Daoy (cell line): ENCODE results near the gene TMEM225B. TPM values are rescaled to one million over a fixed set of nuclear protein-coding genes. Genes with fewer than 3 reads are reported as not detected.
"Not testable (repeated sequence)": the region's sequence is repeated elsewhere in the genome, so short reads cannot be mapped to it uniquely, and the experiment has no call there.

Source experiments
- DNase-seq: peaks from one replicate; pipeline ENCODE4 v3.0.0-alpha.2; 2015; ENCODE audit warnings: low read depth
- total RNA-seq: library from RNA; depleted of rRNA; stranded (reverse); fragments of >200 nt; shearing (Covaris generic); gene quantifications from 2 replicates; pipeline ENCODE4 v1.2.3, GENCODE V29; 2014

The TMEM225B gene
- total RNA-seq, 1 experiment from 2014 or later: 0.69 TPM

DNA sequence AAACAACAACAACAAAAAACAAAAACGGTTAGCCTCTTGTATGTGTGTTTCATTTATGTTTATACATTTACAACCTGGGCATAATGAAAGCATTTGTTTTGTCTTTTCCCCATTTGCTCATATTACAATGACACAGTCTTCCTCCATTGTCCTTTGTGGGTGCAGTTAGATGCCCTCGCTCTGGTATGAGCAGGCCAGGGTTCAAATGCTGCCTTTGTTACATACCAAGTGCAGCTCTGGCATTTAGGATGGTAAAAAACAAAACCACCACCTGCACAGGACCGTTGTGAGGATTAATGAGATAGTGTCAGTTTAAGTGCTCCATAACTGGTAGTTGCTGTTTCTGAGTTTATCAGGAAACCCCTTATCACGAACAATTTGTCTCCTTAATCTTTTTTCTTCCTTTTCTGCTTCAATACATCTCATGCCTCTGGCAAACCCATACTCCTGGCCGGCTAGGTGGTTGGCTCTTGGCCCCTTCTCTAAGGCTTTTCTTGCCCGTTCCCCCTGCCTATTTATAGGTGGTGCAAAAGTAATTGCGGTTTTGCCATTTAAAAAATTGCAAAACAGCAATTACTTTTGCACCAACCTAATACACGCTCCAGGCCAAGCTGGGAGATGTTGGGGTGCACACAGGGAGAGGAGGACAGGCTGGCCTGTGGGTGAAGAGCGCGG, 18.6 kb upstream of the TMEM225B start:
- no peak for DNase-seq

DNA sequence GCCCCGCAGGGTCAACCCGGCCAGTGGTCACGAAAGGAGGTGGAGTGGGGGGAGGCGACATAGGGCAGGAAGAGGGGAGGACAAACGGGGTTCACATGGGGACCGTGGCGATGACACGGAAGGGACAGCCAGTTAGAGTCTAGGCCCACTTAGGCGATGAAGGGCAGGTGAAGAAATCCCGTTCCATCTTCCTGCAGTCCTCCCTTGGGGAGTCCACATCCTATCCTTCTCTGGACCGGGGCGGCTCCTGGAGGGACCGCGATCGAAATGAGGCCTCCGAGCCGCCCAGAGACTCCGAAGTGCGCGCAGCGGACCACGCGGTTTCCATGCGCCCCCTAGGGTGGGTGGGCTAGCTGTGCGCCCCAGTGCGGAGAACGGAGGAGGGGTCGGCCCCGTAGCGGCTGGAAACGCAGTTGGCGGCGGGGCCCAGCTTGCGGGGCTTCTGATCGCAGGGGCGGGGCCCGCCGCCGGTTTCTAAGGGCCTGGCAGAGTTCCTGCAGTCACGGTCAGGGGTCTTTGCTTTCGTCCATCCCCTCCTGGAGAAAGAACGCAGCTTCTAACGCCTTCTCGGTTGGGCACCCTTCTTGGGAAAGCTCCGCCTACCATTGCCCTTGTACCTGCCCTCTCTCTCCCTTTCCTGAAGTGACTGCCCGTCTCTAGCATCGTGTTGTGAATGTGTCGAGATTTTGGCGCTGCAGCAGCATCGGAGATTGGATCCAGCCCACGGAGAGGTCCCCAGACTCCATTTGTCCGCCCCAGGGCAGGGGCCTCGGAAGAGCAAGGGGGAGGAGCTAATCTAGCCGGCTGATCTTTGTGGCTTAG, 17.9 kb upstream of the TMEM225B start:
- peak; percentile 72 for DNase-seq

DNA sequence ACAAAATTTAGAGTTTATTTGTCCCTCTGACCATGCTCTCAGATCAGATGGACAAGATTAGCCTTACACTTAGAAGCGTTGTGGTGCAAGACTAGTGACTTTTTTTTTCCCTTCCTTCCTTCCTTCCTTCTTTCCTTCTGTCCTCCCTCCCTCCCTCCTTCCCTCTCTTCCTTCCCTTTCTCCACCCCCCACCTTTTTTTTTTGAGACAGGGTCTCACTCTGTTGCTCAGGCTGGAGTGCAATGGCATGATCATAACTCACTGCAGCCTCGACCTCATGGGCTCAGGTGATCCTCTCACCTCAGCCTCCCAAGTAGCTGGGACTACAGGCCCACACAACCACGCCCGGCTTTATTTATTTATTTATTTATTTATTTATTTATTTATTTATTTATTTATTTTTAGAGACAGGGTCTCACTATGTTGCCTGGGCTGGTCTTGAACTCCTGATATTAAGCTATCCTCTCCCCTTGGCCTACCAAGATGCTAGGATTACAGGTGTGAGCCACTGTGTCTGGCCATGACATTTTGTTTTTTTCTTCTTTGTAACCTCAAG, 17.2 kb upstream of the TMEM225B start:
- not testable (repeated sequence) for DNase-seq

DNA sequence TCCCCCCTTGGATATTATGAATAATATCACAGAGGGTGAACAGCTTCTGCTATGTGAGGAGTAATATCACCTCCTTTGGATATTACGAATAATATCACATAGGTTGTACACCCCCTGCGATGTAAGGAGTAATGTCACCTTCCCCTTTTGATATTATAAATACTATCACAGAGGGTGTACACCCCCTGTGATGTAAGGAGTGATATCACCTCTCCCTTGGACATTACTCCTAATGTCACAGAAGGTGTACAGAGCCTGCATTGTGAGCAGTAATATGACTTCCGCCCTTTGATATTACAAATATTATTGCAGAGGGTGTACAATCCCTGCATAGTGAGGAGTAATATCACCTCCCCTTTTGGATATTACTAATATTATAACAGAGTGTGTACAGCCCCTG, 9.2 kb upstream of the TMEM225B start:
- no peak for DNase-seq

DNA sequence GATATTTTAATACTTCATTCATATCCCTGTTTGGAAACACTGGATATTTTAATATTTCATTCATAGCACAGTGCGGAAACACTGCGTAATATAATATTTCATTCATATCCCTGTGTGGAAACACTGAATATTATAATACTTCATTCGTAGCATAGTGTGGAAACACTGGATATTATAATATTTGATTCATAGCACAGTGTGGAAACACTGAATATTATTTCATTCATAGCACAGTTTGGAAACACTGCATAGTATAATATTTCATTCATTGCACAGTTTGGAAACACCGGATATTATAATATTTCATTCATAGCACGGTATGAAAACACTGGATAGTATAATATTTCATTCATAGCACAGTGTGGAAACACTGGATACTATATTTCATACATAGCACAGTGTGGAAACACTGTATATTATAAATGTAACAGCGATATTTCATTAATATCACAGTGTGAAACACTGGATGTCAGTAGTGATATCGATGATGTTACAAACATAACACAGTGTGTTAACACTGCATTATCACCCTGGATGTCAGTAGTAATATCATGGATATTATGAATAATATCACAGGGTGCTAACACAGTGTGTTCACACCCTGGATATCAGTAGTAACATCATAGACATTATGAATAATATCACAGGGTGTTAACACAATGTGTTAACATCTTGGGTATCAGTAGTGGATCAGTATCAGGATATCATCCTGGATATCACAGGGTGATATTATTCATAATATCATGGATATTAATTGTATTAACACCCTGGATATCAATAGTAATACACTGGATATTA, 2.9 kb upstream of the TMEM225B start:
- DNase-seq: no peak

DNA sequence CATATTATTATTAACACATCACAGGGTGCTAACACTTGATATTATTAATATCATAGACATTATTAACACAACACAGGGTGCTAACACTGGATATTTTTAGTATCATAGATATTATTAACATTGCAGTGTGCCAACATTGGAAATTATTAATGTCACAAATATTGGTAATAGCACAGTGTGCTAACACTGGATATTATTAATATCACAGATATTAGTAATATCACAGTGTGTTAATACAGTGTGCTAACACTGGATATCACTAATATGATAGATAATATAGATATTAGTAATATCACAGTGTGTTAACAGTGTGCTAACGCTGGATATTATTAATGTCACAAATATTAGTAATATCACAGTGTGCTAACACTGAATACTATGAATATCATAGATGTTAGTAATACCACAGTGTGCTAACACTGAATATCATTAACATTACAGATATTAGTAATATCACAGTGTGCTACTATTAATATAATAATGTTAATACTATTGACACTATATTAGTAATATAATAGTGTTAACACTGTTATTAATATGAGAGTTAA, 1.6 kb upstream of the TMEM225B start:
- DNase-seq: no peak

DNA sequence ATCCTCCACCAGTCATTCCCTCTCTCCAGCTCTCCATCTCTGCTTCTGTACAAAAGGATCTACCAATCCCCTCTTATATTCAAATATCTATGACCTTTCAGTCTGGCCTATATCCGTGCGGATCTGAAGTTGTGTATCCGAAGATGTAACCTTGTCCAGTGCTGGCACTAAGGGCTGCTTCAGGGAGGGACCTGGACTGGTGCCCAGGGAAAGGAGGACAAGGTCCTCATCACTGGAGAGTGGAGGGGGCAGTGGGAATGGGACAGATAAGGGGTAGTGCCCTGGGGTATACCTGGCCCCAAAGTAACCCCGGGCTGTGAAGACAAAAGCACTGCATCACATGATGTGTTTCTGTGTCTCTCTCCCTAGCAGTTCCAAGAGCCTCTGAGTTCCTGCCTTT, 1.8 kb downstream of the TMEM225B start:
- no peak for DNase-seq

DNA sequence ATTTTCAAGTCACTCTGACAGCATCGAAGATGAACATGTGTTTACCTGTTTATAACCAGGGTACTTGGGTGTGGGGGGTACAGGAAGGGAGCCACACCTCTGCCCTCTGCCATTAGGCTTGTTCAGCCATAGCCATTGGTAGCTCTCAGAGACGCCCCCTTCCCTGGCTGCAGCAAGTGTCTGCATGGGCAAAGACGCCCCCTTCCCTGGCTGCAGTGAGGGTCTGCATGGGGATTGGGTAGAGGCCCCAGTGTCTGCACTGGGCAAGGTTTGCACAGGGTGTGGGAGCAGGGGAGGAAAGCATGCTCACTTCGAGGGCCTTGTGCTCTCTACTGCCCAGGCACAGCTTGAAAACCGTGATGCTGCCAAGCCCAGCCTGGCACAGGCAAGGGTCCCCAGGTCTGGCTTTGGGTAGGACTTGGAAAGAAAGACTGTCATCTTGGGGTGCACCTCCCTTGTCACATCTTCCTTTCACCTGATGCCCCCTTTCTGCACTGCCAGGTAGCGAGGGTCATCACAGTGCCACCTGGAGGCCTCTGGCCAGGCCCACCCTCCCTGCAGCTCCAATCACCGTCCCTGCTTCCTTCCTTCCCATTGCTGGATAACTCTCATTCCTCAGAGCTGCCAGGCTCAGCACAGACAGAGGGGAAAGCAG, 3.7 kb downstream of the TMEM225B start:
- no peak for DNase-seq

DNA sequence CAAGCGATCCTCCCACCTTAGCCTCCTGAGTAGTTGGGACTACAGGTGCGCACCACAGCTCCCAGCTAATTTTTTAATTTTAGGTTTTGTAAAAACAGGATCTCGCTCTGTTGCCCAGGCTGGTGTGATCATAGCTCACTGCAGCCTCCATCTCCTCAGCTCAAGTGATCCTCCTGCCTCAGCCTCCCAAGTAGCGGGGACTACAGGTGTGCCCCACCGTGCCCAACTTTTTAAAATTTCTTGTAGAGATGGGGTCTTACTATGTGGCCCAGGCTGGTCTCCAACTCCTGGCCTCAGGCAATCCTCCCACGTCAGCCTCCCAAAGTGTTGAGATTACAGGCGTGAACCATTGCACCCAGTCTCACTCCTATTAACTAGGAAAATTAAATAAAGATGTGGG, 7.5 kb downstream of the TMEM225B start:
- no peak for DNase-seq

DNA sequence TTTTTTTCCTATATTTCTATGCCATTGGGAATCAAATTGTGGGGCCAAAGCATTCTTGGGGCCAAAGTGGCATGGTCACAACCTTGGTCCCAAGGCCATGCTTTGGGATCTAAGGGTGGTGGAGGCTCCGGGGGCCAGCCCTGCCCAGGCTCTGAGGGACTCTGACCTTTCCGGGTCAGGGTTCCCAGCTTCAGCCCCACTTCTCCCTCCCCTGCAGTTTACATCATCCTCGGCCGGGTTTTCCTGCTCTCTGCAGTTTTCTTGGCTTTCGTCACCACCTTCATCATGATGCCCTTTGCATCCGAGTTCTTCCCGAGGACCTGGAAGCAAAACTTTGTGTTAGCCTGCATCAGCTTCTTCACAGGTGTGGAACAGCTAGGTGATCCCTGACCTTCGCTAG, 8.5 kb downstream of the TMEM225B start:
- no peak for DNase-seq

DNA sequence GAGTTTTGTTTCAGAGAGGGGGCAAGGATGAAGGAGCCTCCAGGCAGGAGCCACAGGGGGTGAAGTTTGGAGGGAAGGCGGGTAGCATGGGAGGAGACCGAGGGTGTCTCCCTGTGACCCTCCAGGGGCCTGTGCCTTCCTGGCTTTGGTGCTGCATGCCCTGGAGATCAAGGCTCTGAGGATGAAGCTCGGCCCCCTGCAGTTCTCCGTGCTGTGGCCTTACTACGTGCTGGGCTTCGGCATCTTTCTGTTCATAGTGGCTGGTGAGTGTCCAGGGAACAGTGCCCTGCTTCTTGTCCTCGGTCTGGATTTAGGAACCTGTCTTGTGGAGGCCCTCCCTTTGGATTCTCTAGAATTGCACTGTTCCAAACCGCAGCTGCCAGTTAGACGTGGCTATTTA, 9.5 kb downstream of the TMEM225B start:
- DNase-seq: no peak

DNA sequence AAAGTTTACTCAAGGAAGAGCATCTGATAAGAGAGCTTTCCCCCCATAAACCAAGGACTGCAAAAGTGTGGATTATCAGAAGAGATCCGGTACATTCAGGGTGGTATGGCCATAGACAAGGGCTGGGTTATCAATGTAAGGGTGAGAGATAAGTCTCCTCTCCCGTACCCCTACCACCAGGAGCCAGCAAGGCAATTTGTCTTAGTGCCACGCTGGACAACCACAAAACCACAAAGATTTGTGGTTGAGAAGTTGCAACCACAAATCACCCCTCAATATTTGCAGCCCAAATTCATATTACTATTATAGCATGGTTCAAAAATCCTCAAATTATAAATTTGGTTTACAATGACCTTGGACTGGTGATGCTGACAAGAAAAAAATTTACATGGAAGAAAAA, 16.4 kb downstream of the TMEM225B start:
- no peak for DNase-seq

DNA sequence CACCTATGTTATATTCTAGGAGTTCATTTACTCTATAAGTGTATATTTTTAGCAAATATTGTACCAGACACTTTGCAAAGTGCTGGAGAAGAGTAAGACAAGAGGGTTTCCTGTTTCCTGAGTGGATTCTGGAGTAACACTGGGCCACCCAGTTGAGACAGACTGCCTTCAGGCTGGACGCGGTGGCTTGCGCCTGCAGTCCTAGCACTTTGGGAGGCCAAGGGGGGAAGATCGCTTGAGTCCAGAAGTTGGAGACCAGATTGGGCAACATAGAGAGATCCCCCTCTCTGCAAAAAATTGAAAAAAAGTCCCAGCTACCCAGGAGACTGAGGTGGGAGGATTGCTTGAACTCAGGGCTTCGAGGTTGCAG, 17.9 kb downstream of the TMEM225B start:
- no peak for DNase-seq

DNA sequence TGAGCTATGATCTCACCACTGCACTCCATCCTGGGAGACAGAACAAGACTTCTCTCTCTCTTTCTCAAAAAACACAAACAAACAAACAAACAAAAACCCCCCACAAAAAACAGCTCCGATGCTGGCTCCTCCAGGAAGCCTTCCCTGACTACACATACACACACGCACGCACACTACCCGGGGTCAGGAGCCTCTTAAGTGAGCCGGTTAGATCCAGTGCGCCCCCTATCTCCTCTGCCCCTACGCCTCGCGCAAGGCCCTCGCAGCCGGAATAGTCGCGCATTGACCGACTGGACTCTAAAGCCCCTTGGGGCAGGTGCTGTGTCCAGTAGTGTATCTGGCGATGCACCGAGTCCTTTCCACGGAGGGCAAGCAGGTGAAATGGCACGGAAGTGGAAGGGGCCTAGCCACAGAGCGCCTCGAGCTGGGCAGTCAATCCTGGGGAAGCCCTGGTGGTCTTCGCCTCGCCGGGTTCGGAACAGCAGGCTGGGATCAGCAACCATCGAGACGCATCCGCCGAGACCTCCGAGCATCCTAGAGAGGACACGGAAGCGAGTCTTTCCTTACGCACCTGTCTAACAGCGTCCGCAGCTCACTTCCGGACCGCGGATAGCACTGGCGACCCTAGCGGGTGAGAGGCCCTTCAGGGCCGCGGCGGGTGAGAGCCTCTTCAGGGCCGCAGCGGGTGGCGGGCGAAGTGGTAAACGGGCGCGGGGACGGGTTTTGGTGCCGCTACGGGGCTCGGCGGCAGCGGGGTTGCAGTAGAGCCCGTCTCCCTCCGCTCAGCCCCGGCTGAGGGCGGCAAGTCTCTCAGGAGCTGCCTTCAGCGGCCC, 18.5 kb downstream of the TMEM225B start, which contains the start of gene ZSCAN25:
Gene ZSCAN25 (plus strand): TSS at position 588 of the 833 bp plus-strand sequence. CDS start 2,661 bp downstream, outside the sequence.
- DNase-seq: peak; percentile 98

DNA sequence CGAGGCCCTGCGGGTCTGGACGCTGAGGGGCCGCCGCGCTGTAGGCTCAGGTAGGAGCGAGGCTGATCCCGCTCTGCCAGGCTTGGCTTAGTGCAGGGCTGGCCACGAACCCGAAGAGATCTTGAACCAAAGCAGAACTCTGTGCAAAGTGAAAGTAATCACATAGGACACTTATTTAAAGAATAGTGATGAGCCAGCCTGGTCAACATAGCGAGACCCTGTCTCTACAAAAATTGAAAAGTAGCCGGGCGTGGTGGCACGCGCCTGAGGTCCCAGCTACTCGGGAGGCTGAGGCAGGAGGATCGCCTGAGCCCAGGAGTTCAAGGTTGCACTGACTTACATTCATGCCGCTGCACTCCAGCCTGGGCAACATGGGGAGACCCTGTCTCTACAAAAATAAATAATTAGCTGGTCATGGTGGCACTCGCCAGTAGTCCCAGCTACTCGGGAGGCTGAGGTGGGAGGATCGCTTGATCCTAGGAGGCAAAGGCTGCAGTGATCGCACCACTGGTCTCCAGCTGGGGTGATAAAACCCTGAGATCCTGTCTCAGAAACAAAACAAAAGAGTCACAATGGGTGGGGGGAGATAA, 19.2 kb downstream of the TMEM225B start:
- DNase-seq: no peak

DNA sequence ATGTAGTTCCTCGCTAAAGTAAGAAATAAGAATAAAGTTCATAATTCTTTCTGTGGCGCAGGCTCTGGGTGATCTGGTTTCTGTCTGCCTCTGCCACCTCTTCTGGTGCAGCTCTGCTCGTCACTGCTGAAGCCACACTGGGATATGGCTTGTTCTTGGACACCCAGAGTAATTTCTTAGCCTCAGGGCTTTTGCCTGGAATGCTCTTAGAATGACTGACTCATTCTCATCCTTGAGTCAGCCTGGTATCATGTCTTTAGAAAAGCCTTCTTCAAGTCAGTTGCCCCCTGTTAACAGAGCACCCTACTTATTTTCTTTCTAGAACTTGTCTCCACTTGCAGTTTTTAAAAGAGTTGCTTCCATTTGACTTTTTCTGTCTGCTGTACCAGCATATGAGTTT, 20.7 kb downstream of the TMEM225B start:
- peak; percentile 75 for DNase-seq

DNA sequence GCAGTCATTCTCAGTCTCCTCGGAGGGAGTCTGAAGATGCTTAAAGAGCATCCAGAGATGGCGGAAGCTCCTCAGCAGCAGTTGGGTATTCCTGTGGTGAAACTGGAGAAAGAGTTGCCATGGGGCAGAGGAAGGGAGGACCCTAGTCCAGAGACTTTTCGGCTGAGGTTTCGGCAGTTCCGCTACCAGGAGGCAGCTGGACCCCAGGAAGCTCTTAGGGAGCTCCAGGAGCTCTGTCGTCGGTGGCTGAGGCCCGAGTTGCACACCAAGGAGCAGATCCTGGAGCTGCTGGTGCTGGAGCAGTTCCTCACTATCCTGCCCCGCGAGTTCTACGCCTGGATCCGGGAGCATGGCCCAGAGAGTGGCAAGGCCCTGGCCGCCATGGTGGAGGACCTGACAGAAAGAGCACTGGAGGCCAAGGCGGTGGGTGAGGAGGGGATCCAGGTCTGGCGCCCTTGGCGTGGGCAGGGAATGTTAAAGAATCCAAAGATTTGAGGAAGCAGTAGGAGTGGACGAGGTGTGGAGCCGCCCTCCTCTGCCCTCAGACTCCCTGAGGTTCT, 21.6 kb downstream of the TMEM225B start:
- no peak for DNase-seq

DNA sequence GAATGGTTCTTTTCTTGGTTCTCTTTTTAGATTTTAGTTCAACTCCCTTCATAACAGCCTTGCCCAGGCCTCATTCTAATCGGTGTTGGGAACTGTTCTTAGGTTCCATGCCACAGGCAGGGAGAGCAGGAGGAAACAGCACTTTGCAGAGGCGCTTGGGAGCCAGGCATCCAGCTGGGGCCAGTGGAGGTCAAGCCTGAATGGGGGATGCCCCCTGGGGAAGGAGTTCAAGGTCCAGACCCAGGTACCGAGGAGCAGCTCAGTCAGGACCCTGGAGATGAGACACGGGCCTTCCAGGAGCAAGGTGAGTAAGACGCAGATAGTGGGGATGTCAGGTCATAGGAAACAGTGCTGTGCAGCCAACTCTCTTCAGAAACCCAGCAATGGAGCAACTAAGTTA, 23.2 kb downstream of the TMEM225B start:
- no peak for DNase-seq

DNA sequence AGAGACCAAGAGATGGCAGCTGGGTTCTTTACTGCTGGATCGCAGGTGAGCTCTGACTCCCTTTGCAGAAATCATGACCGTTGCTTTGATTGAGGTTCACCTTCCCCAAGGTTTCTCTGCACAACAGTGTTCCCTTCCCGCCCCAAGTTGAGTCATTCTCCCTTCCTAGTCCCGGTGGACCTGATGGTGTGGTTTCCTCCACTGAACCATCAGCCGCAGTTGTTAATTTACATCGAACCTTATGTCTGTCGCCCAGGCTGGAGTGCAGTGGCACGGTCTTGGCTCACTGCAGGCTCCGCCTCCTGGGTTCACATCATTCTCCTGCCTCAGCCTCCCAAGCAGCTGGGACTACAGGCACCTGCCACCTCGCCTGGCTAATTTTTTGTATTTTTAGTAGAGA, 24.5 kb downstream of the TMEM225B start:
- DNase-seq: no peak
